Mesenteric fat pad (tissue), 1 donor: ENCODE data around the gene C11orf58. TPM values are rescaled to one million over a fixed set of nuclear protein-coding genes. Genes with fewer than 3 reads are reported as not detected.

Experiments used
- DNase-seq: peaks from one replicate; pipeline ENCODE4 v3.0.0-alpha.2; 2020; ENCODE audit warnings: low spot score
- total RNA-seq: library from RNA; stranded (reverse); fragmentation: NEBNext Ultra II Directional; extraction: Animal tissue kit (Norgen Biotek cat#: 25700); gene quantifications from one replicate; pipeline ENCODE4 v1.2.1, GENCODE V29; 2021
- donor health status: DM: yes; HTN: yes; CAD: no.

The C11orf58 gene
- total RNA-seq, 1 donor from 2014 or later = 93.9 TPM

- peak; percentile 65 for DNase-seq
Observed at GRCh38 chr11:16767137-16767536, 28.7 kb downstream of the C11orf58 start.

- peak; percentile 43 for DNase-seq
Observed at GRCh38 chr11:16767957-16768356, 29.5 kb downstream of the C11orf58 start.

- DNase-seq = peak; percentile 55
Observed at GRCh38 chr11:16769386-16769785, 30.9 kb downstream of the C11orf58 start.

- DNase-seq = peak; percentile 85
Observed at GRCh38 chr11:16770016-16770415, 31.6 kb downstream of the C11orf58 start.

GRCh38 chr11:16771350-16772140 lies 33.1 kb downstream of the C11orf58 start:
- peak; percentile 43 for DNase-seq

- no peak for DNase-seq
Observed at GRCh38 chr11:16772141-16772512, 33.7 kb downstream of the C11orf58 start.

GRCh38 chr11:16773981-16774935 lies 35.8 kb downstream of the C11orf58 start:
- peak; percentile 59 for DNase-seq

- DNase-seq = peak; percentile 47
Observed at GRCh38 chr11:16774936-16775613, 36.6 kb downstream of the C11orf58 start.

GRCh38 chr11:16775614-16776283 lies 37.3 kb downstream of the C11orf58 start:
- peak; percentile 73 for DNase-seq

- DNase-seq = peak; percentile 89
Observed at GRCh38 chr11:16776711-16777612, 38.5 kb downstream of the C11orf58 start.

- DNase-seq = no peak
Observed at GRCh38 chr11:16777613-16777975, 39.1 kb downstream of the C11orf58 start.

GRCh38 chr11:16778286-16778685 lies 39.8 kb downstream of the C11orf58 start:
- DNase-seq = peak; percentile 43

- peak; percentile 64 for DNase-seq
Observed at GRCh38 chr11:16778876-16779275, 40.4 kb downstream of the C11orf58 start.

GRCh38 chr11:16779436-16779835 lies 41.0 kb downstream of the C11orf58 start:
- peak; percentile 85 for DNase-seq

GRCh38 chr11:16780146-16780545 lies 41.7 kb downstream of the C11orf58 start:
- DNase-seq = peak; percentile 73

- peak; percentile 69 for DNase-seq
Observed at GRCh38 chr11:16780698-16781550, 42.5 kb downstream of the C11orf58 start.

GRCh38 chr11:16781936-16782919 lies 43.8 kb downstream of the C11orf58 start:
- peak; percentile 55 for DNase-seq
